Measurements from ENCODE around the gene POLR3C.

DNA sequence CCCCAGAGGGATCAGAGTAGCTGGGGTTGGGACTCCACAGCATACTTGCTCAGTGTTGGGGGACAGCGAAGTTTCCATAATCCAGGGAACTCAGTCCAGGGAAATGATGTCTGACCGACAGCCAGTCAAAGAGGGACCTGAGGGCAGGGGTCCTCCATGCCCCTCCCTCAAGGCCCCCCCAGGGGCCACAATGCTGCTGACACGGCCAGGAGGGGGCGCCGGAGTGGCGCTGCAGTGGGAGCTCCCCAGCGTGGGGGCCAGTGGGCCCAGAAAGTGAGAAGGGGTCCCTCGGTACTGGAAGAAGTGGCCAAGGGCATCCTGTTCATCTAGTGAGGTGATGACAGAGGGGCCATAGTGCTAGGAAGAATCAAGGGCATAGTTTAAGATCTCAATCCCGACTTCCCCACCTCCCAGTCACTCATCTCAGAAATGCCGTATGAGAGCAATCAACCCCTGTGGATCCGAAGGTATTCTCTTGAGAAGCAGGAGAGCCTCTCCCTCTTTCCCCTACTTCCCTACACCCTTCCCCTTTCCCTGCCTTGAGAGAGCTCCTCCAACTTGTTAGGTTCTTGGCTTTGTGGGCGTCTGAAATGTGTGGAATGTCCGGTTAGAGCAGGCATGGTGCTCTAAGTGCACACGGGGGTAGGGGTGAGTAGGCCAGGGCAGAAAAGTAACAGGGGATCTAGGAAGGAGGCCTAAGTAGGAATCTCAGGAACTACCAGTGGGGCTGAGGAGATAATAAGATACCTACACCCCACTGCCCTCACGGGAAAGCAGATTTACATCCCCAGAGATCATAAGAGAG lies 25.6 kb downstream of the POLR3C start:
- TF ChIP-seq POLR2AphosphoS5 (IDR thresholded peaks at IDR 0.05) (no peak), EP300 (IDR thresholded peaks at IDR 0.05) (no peak), POLR2A (IDR thresholded peaks at IDR 0.05) (no peak)
- TF ChIP-seq, protein P1, sequence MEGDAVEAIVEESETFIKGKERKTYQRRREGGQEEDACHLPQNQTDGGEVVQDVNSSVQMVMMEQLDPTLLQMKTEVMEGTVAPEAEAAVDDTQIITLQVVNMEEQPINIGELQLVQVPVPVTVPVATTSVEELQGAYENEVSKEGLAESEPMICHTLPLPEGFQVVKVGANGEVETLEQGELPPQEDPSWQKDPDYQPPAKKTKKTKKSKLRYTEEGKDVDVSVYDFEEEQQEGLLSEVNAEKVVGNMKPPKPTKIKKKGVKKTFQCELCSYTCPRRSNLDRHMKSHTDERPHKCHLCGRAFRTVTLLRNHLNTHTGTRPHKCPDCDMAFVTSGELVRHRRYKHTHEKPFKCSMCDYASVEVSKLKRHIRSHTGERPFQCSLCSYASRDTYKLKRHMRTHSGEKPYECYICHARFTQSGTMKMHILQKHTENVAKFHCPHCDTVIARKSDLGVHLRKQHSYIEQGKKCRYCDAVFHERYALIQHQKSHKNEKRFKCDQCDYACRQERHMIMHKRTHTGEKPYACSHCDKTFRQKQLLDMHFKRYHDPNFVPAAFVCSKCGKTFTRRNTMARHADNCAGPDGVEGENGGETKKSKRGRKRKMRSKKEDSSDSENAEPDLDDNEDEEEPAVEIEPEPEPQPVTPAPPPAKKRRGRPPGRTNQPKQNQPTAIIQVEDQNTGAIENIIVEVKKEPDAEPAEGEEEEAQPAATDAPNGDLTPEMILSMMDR (IDR thresholded peaks at IDR 0.05), result peak in 2 of 6 experiments; percentile 11 to 18

Data from upper lobe of left lung (tissue), 4 donors.